ENCODE measurements around the gene L3MBTL3.

GRCh38 chr6:129980821-129981220 is 37.6 kb upstream of the L3MBTL3 start:
- TF ChIP-seq, protein P1, sequence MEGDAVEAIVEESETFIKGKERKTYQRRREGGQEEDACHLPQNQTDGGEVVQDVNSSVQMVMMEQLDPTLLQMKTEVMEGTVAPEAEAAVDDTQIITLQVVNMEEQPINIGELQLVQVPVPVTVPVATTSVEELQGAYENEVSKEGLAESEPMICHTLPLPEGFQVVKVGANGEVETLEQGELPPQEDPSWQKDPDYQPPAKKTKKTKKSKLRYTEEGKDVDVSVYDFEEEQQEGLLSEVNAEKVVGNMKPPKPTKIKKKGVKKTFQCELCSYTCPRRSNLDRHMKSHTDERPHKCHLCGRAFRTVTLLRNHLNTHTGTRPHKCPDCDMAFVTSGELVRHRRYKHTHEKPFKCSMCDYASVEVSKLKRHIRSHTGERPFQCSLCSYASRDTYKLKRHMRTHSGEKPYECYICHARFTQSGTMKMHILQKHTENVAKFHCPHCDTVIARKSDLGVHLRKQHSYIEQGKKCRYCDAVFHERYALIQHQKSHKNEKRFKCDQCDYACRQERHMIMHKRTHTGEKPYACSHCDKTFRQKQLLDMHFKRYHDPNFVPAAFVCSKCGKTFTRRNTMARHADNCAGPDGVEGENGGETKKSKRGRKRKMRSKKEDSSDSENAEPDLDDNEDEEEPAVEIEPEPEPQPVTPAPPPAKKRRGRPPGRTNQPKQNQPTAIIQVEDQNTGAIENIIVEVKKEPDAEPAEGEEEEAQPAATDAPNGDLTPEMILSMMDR (conservative IDR thresholded peaks at IDR 0.05; ENCODE audit: low read depth in 2 of 2) = no peak
- TF ChIP-seq EZH2phosphoT487 (IDR thresholded peaks at IDR 0.05; ENCODE audit: unreplicated experiment) = no peak
- no peak for TF ChIP-seq EZH2 (IDR thresholded peaks at IDR 0.05; ENCODE audit: low read depth, unreplicated experiment)
- TF ChIP-seq ETS1 (IDR thresholded peaks at IDR 0.05) = no peak
- TF ChIP-seq REST (IDR thresholded peaks at IDR 0.05; ENCODE audit: unreplicated experiment) = no peak
- no peak for TF ChIP-seq CREB1 (CRISPR knock-in tag; IDR thresholded peaks at IDR 0.05; ENCODE audit: low read depth)
- no peak for TF ChIP-seq ZNF331 (CRISPR knock-in tag; IDR thresholded peaks at IDR 0.05; ENCODE audit: low read depth)
- no peak for TF ChIP-seq POLR2AphosphoS5 (IDR thresholded peaks at IDR 0.05; ENCODE audit: low read depth)

Measured in GM23338 (cell line).